GM19240 (cell line): ENCODE measurements around the gene RNASEH2B.

Experiments
- DNase-seq: peaks from one replicate; pipeline ENCODE4 v3.0.0; 2011; ENCODE audit warnings: low spot score; ENCODE audit not compliant: insufficient read length

Gene RNASEH2B

DNA sequence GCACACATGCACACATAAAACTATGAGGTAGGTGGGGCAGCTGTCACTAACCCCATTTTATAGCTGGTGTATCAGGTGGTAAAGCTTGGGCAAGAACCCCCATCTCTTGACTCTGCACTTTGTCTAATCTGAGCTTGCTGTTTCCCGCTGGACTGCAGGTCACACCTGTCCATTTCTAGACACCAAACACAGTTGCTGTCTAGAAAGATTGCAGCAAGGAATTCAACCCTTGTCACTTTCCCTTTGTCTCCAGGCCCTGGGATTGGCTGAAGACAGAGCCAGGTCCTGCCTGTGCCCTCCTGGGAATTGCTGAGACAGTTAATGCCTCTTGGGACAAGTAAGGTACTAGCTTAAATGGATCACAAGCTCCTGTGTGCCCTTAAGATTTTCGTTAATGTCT, 83.8 kb downstream of the RNASEH2B start:
- no peak for DNase-seq

- DNase-seq: no peak
Measured at GRCh38 chr13:50993934-50994333, 84.3 kb downstream of the RNASEH2B start.

DNA sequence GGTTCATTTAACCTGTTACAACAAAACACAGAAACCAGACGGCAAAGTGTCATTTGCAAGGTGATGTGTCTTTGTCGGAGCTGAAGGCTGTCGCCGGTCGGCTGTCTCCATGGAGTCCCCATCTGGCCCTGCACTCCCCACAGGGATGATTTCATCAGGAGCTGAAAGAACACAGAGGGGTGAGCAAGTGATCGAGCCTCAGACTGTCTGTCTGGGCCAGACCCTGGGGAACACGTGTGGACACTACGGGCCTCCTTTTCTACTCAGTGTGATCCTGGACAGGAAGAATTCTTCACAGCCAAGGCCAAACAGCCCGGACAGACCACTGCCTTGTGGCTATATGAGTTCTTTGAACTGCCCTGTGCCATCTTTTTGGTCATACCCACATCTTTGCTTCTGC, 85.1 kb downstream of the RNASEH2B start:
- DNase-seq: no peak

- DNase-seq: no peak
Measured at GRCh38 chr13:50995854-50996253, 86.3 kb downstream of the RNASEH2B start.

DNA sequence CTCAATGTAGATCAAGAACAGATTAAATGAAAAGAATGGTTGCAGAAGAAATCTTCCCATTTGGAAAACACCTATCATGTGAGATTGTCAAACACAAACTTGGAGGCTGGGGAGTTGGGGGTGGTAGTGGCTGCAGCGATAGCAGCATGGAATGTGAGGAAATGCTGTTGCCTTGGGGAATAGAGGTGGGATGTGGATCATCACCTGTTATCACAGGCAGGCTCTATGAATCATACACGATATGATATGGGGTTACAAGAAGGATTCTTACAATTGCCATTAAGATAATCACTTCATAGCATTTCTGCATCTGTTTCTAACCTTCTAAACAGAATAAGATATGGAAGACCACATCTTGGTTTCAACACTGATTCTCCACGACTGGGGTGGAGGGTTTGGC, 88.7 kb downstream of the RNASEH2B start:
- DNase-seq: no peak

GRCh38 chr13:50999641-51000040, 90.0 kb downstream of the RNASEH2B start:
- no peak for DNase-seq

DNA sequence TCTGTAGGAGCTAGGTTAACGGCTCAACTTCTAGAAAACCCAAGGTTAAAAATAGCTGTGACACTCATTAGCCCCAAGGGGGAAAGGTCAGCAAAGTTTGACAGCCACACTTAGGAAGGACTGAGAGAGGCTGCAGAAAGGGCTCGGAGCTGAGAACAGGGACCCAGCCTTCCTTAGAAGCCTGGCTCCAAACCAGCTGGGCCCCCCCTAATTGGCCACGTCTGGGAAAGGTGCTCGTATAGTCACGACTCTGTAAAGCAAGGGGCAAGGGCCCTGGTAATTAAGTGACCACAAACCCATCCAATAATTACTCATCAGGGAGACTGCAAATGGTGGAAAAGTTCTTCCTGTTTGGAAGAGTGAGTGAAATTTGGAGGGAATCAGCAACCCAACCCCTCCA, 90.5 kb downstream of the RNASEH2B start:
- DNase-seq: no peak

- no peak for DNase-seq
Measured at GRCh38 chr13:51000571-51001260, 91.1 kb downstream of the RNASEH2B start.

GRCh38 chr13:51001335-51001734, 91.7 kb downstream of the RNASEH2B start:
- DNase-seq: no peak

- DNase-seq: no peak
Measured at GRCh38 chr13:51002736-51003135, 93.1 kb downstream of the RNASEH2B start.

DNA sequence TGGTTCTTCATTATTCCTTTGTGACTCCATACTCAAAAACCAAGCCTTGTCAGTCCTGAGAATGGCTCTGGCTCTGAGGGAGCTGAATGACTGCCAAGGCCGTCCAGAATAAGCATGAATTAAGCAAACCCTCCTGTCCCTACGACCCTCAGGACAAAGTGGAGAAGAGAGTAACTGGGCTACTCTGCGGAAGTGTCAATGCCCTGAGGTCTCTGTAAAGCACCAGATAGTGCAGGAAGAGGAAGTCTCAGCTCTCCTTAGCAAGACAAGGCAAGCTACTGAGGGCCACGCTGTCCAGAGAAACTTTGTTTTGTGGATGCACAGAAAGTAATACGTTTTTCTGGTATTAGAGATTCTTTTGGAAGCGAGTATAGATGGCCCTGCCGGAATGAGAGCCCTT, 94.1 kb downstream of the RNASEH2B start:
- DNase-seq: no peak

DNA sequence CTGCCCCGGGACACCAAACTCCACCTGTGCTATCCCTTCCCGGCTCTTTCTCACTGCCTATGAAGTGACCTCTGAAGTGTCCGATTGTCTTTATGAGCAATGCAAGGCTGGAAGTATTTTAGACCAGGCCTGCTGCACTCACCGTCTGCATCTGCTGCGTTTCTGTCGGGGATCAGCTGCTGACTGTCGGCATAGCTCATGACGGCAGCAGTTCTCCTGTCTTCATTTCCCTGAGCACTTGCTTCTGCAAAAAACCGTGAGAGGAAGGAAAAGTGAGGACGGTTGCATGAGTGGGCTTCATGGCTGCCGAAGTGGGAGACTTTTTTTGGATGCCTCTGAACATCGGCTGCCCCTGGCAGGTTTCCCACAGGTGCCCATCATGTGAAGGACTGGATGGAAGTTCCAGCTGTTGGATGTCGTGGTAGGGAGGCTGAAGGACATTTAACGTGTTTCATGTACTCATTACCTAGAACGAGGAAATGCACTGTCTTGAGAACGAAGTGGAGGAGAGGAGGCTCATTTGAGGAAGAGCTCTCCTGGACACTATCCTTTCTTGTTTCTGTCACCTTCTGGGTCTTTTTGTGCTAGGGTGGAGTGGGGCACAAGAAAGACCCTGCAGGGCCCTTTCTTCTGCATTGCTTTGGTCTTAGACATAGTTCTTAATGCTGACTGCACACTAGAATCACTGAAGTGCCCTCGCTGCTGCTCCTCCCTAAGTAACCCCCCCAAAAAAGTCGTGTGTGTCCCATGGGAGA, 94.7 kb downstream of the RNASEH2B start:
- no peak for DNase-seq

- no peak for DNase-seq
Measured at GRCh38 chr13:51004918-51005460, 95.4 kb downstream of the RNASEH2B start.

GRCh38 chr13:51005566-51005965, 96.0 kb downstream of the RNASEH2B start:
- no peak for DNase-seq
